Thyroid gland (tissue), 4 donors: ENCODE data around the gene TMEM131L.

Experiments
- POLR2A ChIP-seq, 2 donors: fragments of 450-650 bp; IDR thresholded peaks; one replicate each; pipeline ENCODE4 v1.6.1; 2017; ENCODE audit warnings: antibody characterized with exemption in 2 of 2, mild to moderate bottlenecking in 2 of 2, moderate library complexity in 1 of 2
- TF ChIP-seq, protein P1 (sequence below), 6 experiments: fragments of 200-600 bp in 3 of 6; fragments of 450-650 bp in 3 of 6; sonication (generic) in 3 of 6; IDR thresholded peaks; one replicate each; pipeline ENCODE4 v1.5.1; 2016 to 2019; ENCODE audit warnings: antibody characterized with exemption in 6 of 6, mild to moderate bottlenecking in 2 of 6, inconsistent platforms in 1 of 6, moderate library complexity in 1 of 6

DNA sequence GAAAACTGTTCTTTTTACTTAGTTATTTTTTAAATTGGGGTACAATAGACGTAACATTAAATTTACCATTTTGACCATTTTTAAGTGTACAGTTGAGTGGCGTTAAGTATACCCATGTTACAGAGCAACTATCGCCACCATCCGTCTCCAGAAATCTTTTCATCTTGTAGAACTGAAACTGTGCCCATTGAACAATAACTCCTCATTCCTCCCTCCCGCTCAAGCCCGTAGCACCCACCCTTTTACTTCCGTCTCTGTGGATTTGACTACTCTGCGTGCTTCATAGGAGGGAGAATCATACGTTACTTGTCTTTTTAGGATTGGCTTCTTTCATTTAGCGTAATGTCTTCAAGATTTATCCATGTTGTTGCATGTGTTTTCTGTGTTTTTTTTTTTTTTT lies 55.3 kb downstream of the TMEM131L start:
- TF ChIP-seq, protein P1, sequence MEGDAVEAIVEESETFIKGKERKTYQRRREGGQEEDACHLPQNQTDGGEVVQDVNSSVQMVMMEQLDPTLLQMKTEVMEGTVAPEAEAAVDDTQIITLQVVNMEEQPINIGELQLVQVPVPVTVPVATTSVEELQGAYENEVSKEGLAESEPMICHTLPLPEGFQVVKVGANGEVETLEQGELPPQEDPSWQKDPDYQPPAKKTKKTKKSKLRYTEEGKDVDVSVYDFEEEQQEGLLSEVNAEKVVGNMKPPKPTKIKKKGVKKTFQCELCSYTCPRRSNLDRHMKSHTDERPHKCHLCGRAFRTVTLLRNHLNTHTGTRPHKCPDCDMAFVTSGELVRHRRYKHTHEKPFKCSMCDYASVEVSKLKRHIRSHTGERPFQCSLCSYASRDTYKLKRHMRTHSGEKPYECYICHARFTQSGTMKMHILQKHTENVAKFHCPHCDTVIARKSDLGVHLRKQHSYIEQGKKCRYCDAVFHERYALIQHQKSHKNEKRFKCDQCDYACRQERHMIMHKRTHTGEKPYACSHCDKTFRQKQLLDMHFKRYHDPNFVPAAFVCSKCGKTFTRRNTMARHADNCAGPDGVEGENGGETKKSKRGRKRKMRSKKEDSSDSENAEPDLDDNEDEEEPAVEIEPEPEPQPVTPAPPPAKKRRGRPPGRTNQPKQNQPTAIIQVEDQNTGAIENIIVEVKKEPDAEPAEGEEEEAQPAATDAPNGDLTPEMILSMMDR (IDR thresholded peaks at IDR 0.05): no peak
- no peak for TF ChIP-seq POLR2A (IDR thresholded peaks at IDR 0.05)
